HCT116 (cell line): ENCODE measurements around the gene FBXO8.

Experiments
- CBX3 ChIP-seq: IDR thresholded peaks from 2 replicates; pipeline ENCODE4 v1.6.1; 2012; ENCODE audit warnings: low read depth
- CEBPB ChIP-seq: IDR thresholded peaks from 2 replicates; pipeline ENCODE4 v1.6.1; 2012; ENCODE audit warnings: low read depth
- EZH2 ChIP-seq: fragments of 200-600 bp; sonication (generic); IDR thresholded peaks from 2 replicates; pipeline ENCODE4 v1.6.1; 2017; ENCODE audit warnings: antibody characterized with exemption, mixed run types
- EZH2phosphoT487 ChIP-seq: fragments of 200-600 bp; IDR thresholded peaks from 2 replicates; pipeline ENCODE4 v1.6.1; 2018; ENCODE audit warnings: antibody characterized with exemption, borderline replicate concordance
- JUND ChIP-seq: IDR thresholded peaks from 2 replicates; pipeline ENCODE4 v1.6.1; 2012
- POLR2A ChIP-seq: IDR thresholded peaks from 2 replicates; pipeline ENCODE4 v1.7.0; 2011; ENCODE audit warnings: borderline replicate concordance; ENCODE audit not compliant: insufficient read depth, insufficient read length; ENCODE audit errors: extremely low read depth
- POLR2AphosphoS5 ChIP-seq: IDR thresholded peaks from 2 replicates; pipeline ENCODE4 v1.6.1; 2011; ENCODE audit warnings: mild to moderate bottlenecking, low read depth, low read length, moderate library complexity
- SIN3A ChIP-seq: IDR thresholded peaks from 2 replicates; pipeline ENCODE4 v1.6.1; 2012; ENCODE audit warnings: low read depth
- TCF7L2 ChIP-seq: IDR thresholded peaks from 2 replicates; pipeline ENCODE4 v1.7.0; 2011; ENCODE audit warnings: borderline replicate concordance, inconsistent platforms; ENCODE audit not compliant: insufficient read depth, insufficient read length; ENCODE audit errors: extremely low read depth
- YY1 ChIP-seq: IDR thresholded peaks from 2 replicates; pipeline ENCODE4 v1.6.1; 2011; ENCODE audit warnings: low read length, low read depth, moderate library complexity, mild to moderate bottlenecking; ENCODE audit not compliant: insufficient replicate concordance; ENCODE audit errors: extremely low read depth
- TF ChIP-seq, protein P1 (sequence below): IDR thresholded peaks from 2 replicates; pipeline ENCODE4 v1.6.1; 2012
- TF ChIP-seq, protein P2 (sequence below), 3 experiments: fragments of 200-600 bp in 1 of 3; sonication (generic) in 1 of 3; IDR thresholded peaks in 2 of 3; conservative IDR thresholded peaks in 1 of 3; 2 replicates each; pipeline ENCODE4 v1.5.1; 2012 to 2017; ENCODE audit warnings: low read depth in 2 of 3, low read length in 2 of 3, antibody characterized with exemption in 1 of 3, borderline replicate concordance in 1 of 3, control low read depth in 1 of 3, mild to moderate bottlenecking in 1 of 3, mixed read lengths in 1 of 3, mixed run types in 1 of 3, moderate library complexity in 1 of 3; ENCODE audit not compliant: insufficient read depth in 1 of 3
- TF ChIP-seq, protein P3 (sequence below): IDR thresholded peaks from 2 replicates; pipeline ENCODE4 v1.6.1; 2012; ENCODE audit warnings: low read depth
- TF ChIP-seq, protein P4 (sequence below): IDR thresholded peaks from 2 replicates; pipeline ENCODE4 v1.6.1; 2011; ENCODE audit warnings: mild to moderate bottlenecking, low read length, moderate library complexity; ENCODE audit not compliant: insufficient replicate concordance; ENCODE audit errors: extremely low read depth

GRCh38 chr4:174259580-174259979 lies 23.9 kb downstream of the FBXO8 start:
- TF ChIP-seq, protein P1, sequence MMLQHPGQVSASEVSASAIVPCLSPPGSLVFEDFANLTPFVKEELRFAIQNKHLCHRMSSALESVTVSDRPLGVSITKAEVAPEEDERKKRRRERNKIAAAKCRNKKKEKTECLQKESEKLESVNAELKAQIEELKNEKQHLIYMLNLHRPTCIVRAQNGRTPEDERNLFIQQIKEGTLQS: no peak
- TF ChIP-seq, protein P2, sequence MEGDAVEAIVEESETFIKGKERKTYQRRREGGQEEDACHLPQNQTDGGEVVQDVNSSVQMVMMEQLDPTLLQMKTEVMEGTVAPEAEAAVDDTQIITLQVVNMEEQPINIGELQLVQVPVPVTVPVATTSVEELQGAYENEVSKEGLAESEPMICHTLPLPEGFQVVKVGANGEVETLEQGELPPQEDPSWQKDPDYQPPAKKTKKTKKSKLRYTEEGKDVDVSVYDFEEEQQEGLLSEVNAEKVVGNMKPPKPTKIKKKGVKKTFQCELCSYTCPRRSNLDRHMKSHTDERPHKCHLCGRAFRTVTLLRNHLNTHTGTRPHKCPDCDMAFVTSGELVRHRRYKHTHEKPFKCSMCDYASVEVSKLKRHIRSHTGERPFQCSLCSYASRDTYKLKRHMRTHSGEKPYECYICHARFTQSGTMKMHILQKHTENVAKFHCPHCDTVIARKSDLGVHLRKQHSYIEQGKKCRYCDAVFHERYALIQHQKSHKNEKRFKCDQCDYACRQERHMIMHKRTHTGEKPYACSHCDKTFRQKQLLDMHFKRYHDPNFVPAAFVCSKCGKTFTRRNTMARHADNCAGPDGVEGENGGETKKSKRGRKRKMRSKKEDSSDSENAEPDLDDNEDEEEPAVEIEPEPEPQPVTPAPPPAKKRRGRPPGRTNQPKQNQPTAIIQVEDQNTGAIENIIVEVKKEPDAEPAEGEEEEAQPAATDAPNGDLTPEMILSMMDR (IDR thresholded peaks at IDR 0.05 in 2 of 3, conservative IDR thresholded peaks at IDR 0.05 in 1 of 3; ENCODE audit: borderline replicate concordance in 1 of 3, insufficient read depth in 1 of 3, low read depth in 2 of 3, low read length in 2 of 3): no peak
- TF ChIP-seq POLR2AphosphoS5 (no peak), CEBPB (no peak), POLR2A (no peak), EZH2 (no peak), SIN3A (no peak), YY1 (no peak), CBX3 (no peak), JUND (no peak), TCF7L2 (no peak), EZH2phosphoT487 (no peak)
- TF ChIP-seq, protein P3, sequence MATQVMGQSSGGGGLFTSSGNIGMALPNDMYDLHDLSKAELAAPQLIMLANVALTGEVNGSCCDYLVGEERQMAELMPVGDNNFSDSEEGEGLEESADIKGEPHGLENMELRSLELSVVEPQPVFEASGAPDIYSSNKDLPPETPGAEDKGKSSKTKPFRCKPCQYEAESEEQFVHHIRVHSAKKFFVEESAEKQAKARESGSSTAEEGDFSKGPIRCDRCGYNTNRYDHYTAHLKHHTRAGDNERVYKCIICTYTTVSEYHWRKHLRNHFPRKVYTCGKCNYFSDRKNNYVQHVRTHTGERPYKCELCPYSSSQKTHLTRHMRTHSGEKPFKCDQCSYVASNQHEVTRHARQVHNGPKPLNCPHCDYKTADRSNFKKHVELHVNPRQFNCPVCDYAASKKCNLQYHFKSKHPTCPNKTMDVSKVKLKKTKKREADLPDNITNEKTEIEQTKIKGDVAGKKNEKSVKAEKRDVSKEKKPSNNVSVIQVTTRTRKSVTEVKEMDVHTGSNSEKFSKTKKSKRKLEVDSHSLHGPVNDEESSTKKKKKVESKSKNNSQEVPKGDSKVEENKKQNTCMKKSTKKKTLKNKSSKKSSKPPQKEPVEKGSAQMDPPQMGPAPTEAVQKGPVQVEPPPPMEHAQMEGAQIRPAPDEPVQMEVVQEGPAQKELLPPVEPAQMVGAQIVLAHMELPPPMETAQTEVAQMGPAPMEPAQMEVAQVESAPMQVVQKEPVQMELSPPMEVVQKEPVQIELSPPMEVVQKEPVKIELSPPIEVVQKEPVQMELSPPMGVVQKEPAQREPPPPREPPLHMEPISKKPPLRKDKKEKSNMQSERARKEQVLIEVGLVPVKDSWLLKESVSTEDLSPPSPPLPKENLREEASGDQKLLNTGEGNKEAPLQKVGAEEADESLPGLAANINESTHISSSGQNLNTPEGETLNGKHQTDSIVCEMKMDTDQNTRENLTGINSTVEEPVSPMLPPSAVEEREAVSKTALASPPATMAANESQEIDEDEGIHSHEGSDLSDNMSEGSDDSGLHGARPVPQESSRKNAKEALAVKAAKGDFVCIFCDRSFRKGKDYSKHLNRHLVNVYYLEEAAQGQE: no peak
- TF ChIP-seq, protein P4, sequence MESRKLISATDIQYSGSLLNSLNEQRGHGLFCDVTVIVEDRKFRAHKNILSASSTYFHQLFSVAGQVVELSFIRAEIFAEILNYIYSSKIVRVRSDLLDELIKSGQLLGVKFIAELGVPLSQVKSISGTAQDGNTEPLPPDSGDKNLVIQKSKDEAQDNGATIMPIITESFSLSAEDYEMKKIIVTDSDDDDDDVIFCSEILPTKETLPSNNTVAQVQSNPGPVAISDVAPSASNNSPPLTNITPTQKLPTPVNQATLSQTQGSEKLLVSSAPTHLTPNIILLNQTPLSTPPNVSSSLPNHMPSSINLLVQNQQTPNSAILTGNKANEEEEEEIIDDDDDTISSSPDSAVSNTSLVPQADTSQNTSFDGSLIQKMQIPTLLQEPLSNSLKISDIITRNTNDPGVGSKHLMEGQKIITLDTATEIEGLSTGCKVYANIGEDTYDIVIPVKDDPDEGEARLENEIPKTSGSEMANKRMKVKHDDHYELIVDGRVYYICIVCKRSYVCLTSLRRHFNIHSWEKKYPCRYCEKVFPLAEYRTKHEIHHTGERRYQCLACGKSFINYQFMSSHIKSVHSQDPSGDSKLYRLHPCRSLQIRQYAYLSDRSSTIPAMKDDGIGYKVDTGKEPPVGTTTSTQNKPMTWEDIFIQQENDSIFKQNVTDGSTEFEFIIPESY: no peak
